Astrocyte (in vitro differentiated cells and primary cell): ENCODE results near the gene SGPP1. TPM values are rescaled to one million over a fixed set of nuclear protein-coding genes. Genes with fewer than 3 reads are reported as not detected.
"Not testable (repeated sequence)": the region's sequence is repeated elsewhere in the genome, so short reads cannot be mapped to it uniquely, and the experiment has no call there.

Experiments
- DNase-seq: peaks from one replicate; pipeline ENCODE4 v3.0.0-alpha.2; 2010; ENCODE audit warnings: low read depth
- FAIRE-seq: peaks from 2 replicates; lab custom pipeline; 2011; peaks lifted over from hg19 to GRCh38; lab: Jason Lieb, UNC
- H2AFZ ChIP-seq: 2 replicates; pipeline ENCODE4 v1.6.0; 2012; ENCODE audit warnings: low read depth, low read length, inconsistent platforms
- H3K27ac ChIP-seq: 2 replicates; pipeline ENCODE4 v1.5.1; 2011; ENCODE audit warnings: low read depth, low read length, inconsistent platforms
- H3K27me3 ChIP-seq: 2 replicates; pipeline ENCODE4 v1.6.0; 2011; ENCODE audit warnings: low read length, inconsistent platforms; ENCODE audit not compliant: insufficient read depth
- H3K36me3 ChIP-seq: 2 replicates; pipeline ENCODE4 v1.5.1; 2011; ENCODE audit warnings: low read length, inconsistent platforms; ENCODE audit not compliant: insufficient read depth
- H3K4me1 ChIP-seq: 2 replicates; pipeline ENCODE4 v1.5.1; 2011; ENCODE audit warnings: low read length, inconsistent platforms; ENCODE audit not compliant: insufficient read depth
- H3K4me2 ChIP-seq: 2 replicates; pipeline ENCODE4 v1.6.0; 2012; ENCODE audit warnings: low read length, inconsistent platforms
- H3K4me3 ChIP-seq: 2 replicates; pipeline ENCODE4 v1.5.1; 2011; ENCODE audit warnings: low read depth, mild to moderate bottlenecking, low read length, inconsistent platforms; ENCODE audit not compliant: insufficient read depth
- H3K79me2 ChIP-seq: 2 replicates; pipeline ENCODE4 v1.6.0; 2012; ENCODE audit warnings: mild to moderate bottlenecking, low read length, inconsistent platforms; ENCODE audit not compliant: insufficient read depth
- H3K9ac ChIP-seq: 2 replicates; pipeline ENCODE4 v1.6.0; 2012; ENCODE audit warnings: mild to moderate bottlenecking, low read length, inconsistent platforms
- H3K9me3 ChIP-seq: 2 replicates; pipeline ENCODE4 v1.5.1; 2012; ENCODE audit warnings: low read depth, mild to moderate bottlenecking, low read length, inconsistent platforms; ENCODE audit not compliant: insufficient read depth
- H4K20me1 ChIP-seq: 2 replicates; pipeline ENCODE4 v1.6.0; 2012; ENCODE audit warnings: low read length, inconsistent platforms; ENCODE audit not compliant: insufficient read depth
- H3K27ac Mint-ChIP-seq: one replicate; pipeline ENCODE4 v1.8.0; 2021; ENCODE audit warnings: mild to moderate bottlenecking, mixed read lengths; ENCODE audit not compliant: unreplicated experiment
- H3K27me3 Mint-ChIP-seq: one replicate; pipeline ENCODE4 v1.8.0; 2021; ENCODE audit warnings: low read depth, mixed read lengths; ENCODE audit not compliant: unreplicated experiment
- H3K36me3 Mint-ChIP-seq: one replicate; pipeline ENCODE4 v1.8.0; 2021; ENCODE audit warnings: low read depth, mixed read lengths; ENCODE audit not compliant: unreplicated experiment
- H3K4me1 Mint-ChIP-seq: one replicate; pipeline ENCODE4 v1.8.0; 2021; ENCODE audit warnings: low read depth, mixed read lengths; ENCODE audit not compliant: unreplicated experiment
- H3K4me3 Mint-ChIP-seq: one replicate; pipeline ENCODE4 v1.8.0; 2021; ENCODE audit warnings: mild to moderate bottlenecking, moderate library complexity, mixed read lengths; ENCODE audit not compliant: unreplicated experiment
- H3K9me3 Mint-ChIP-seq: one replicate; pipeline ENCODE4 v1.8.0; 2021; ENCODE audit warnings: mild to moderate bottlenecking, mixed read lengths; ENCODE audit not compliant: unreplicated experiment
- CTCF ChIP-seq: IDR thresholded peaks from 2 replicates; pipeline ENCODE4 v1.5.1; 2011; ENCODE audit warnings: low read depth, mild to moderate bottlenecking, inconsistent platforms, low read length, moderate library complexity; ENCODE audit not compliant: insufficient read depth
- EZH2 ChIP-seq: IDR thresholded peaks from 2 replicates; pipeline ENCODE4 v1.6.1; 2012; ENCODE audit warnings: mild to moderate bottlenecking, low read length, inconsistent platforms; ENCODE audit not compliant: insufficient read depth
- total RNA-seq: library from RNA; stranded (reverse); gene quantifications from 2 replicates; pipeline ENCODE4 v1.2.1, GENCODE V29; 2021

The SGPP1 gene
- total RNA-seq, 1 donor from 2014 or later, result 13.9 TPM

GRCh38 chr14:63663428-63664341 is 64.2 kb downstream of the SGPP1 start:
- Histone ChIP-seq H4K20me1 (no peaks in the 10 kb centered on the region), H3K4me1 (no peaks in the 10 kb centered on the region), H3K27ac (no peak overlapping the region), H3K27me3 (no peaks in the 10 kb centered on the region), H3K9ac (no peak overlapping the region), H3K79me2 (no peaks in the 10 kb centered on the region), H3K9me3 (peaks cover 3% of the 10 kb centered on the region), H2AFZ (no peak overlapping the region), H3K4me3 (no peak overlapping the region), H3K4me2 (no peak overlapping the region), H3K36me3 (no peaks in the 10 kb centered on the region)
- Mint-ChIP-seq H3K36me3 (peaks cover 2% of the 10 kb centered on the region), H3K27me3 (no peaks in the 10 kb centered on the region), H3K27ac (no peak overlapping the region), H3K4me1 (no peaks in the 10 kb centered on the region), H3K4me3 (no peak overlapping the region), H3K9me3 (no peaks in the 10 kb centered on the region)
- FAIRE-seq (no peak), DNase-seq (no peak)
- no peak for TF ChIP-seq CTCF
- TF ChIP-seq EZH2, result no peak

DNA sequence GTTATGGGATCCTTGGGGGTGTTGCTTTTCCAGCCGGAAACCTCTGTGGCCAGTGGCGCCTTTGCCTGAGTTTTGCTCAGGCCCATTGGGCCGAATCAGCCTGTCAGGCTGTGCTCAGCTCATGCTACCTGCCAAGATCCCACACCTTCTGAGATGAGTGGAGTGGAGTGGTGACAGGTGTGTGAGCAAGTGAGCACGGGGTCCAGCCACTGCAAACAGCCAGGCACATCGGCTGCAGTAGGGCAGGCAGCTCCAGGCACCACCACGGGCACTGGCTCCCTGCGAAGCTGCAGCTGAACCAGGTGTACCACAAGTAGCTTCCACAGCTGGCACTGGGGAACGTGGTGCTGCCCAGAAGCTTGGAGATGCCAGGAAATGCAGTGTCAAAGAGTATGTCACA is 65.1 kb downstream of the SGPP1 start:
- H3K27ac ChIP-seq, result no peak overlapping the region
- no peaks in the 10 kb centered on the region for H3K9me3 Mint-ChIP-seq
- H3K4me2 ChIP-seq, result no peak overlapping the region
- no peaks in the 10 kb centered on the region for H3K4me1 ChIP-seq
- H3K4me3 Mint-ChIP-seq, result no peak overlapping the region
- peaks cover 3% of the 10 kb centered on the region for H3K9me3 ChIP-seq
- TF ChIP-seq EZH2, result no peak
- no peak for TF ChIP-seq CTCF
- no peak overlapping the region for H3K9ac ChIP-seq
- no peaks in the 10 kb centered on the region for H3K79me2 ChIP-seq
- no peaks in the 10 kb centered on the region for H3K36me3 ChIP-seq
- H3K4me3 ChIP-seq, result no peak overlapping the region
- H3K27me3 Mint-ChIP-seq, result no peaks in the 10 kb centered on the region
- no peak for DNase-seq
- no peaks in the 10 kb centered on the region for H3K4me1 Mint-ChIP-seq
- H2AFZ ChIP-seq, result no peak overlapping the region
- no peaks in the 10 kb centered on the region for H3K27me3 ChIP-seq
- no peak for FAIRE-seq
- peaks cover 2% of the 10 kb centered on the region for H3K36me3 Mint-ChIP-seq
- no peak overlapping the region for H3K27ac Mint-ChIP-seq
- no peaks in the 10 kb centered on the region for H4K20me1 ChIP-seq

- not testable (repeated sequence) for H3K27ac ChIP-seq, H3K27ac Mint-ChIP-seq, H3K36me3 ChIP-seq, H3K27me3 ChIP-seq, H3K4me3 ChIP-seq, H3K4me3 Mint-ChIP-seq, H3K4me2 ChIP-seq, DNase-seq, H2AFZ ChIP-seq, H3K9me3 ChIP-seq, H3K9me3 Mint-ChIP-seq, H3K4me1 ChIP-seq, H3K27me3 Mint-ChIP-seq, H4K20me1 ChIP-seq, H3K9ac ChIP-seq, H3K4me1 Mint-ChIP-seq, FAIRE-seq, H3K79me2 ChIP-seq, H3K36me3 Mint-ChIP-seq
Measured at GRCh38 chr14:63661881-63662280, 66.0 kb downstream of the SGPP1 start.
